Left ventricle myocardium inferior (tissue), 1 donor: ENCODE results near the gene LMTK2. TPM values are rescaled to one million over a fixed set of nuclear protein-coding genes. Genes with fewer than 3 reads are reported as not detected.

Source experiments
- DNase-seq: peaks from one replicate; pipeline ENCODE4 v3.0.0-alpha.2; 2020
- H3K27ac ChIP-seq: fragments of 200-600 bp; replicated peaks from 2 replicates; pipeline ENCODE4 v1.8.0; 2021
- H3K27me3 ChIP-seq: fragments of 200-600 bp; 2 replicates; pipeline ENCODE4 v1.8.0; 2021; ENCODE audit warnings: low read depth
- H3K36me3 ChIP-seq: fragments of 200-600 bp; 2 replicates; pipeline ENCODE4 v1.8.0; 2021
- H3K4me1 ChIP-seq: fragments of 200-600 bp; 2 replicates; pipeline ENCODE4 v1.8.0; 2021
- H3K4me3 ChIP-seq: fragments of 200-600 bp; 2 replicates; pipeline ENCODE4 v1.8.0; 2021; ENCODE audit warnings: mild to moderate bottlenecking, moderate library complexity
- H3K9me3 ChIP-seq: fragments of 200-600 bp; replicated peaks from 2 replicates; pipeline ENCODE4 v1.8.0; 2021
- intact Hi-C: fragments of 100-400 bp; cut with micrococcal nuclease; formaldehyde crosslinking; loops from one replicate; pipeline ENCODE4 v1.11.0; 2022
- total RNA-seq: library from RNA; stranded (reverse); fragmentation: NEBNext Ultra II Directional; extraction: Animal tissue kit (Norgen Biotek cat#: 25700); gene quantifications from one replicate; pipeline ENCODE4 v1.2.1, GENCODE V29; 2021
- TF ChIP-seq, protein P1 (sequence below): fragments of 200-600 bp; IDR thresholded peaks from 2 replicates; pipeline ENCODE4 v1.8.0; 2021; ENCODE audit warnings: antibody characterized with exemption, mild to moderate bottlenecking, borderline replicate concordance
- donor health status: DM: no; HTN: yes; CAD: no; lungs with severe emphysema.

Gene LMTK2
- total RNA-seq, 1 donor from 2014 or later = 26.9 TPM

- intact Hi-C loops = no loop called here
- Histone ChIP-seq H3K4me3 (no peak overlapping the region), H3K27me3 (no peaks in the 10 kb centered on the region), H3K9me3 (no peaks in the 10 kb centered on the region), H3K27ac (no peak overlapping the region), H3K36me3 (peaks cover 88% of the 10 kb centered on the region), H3K4me1 (no peaks in the 10 kb centered on the region)
- TF ChIP-seq, protein P1, sequence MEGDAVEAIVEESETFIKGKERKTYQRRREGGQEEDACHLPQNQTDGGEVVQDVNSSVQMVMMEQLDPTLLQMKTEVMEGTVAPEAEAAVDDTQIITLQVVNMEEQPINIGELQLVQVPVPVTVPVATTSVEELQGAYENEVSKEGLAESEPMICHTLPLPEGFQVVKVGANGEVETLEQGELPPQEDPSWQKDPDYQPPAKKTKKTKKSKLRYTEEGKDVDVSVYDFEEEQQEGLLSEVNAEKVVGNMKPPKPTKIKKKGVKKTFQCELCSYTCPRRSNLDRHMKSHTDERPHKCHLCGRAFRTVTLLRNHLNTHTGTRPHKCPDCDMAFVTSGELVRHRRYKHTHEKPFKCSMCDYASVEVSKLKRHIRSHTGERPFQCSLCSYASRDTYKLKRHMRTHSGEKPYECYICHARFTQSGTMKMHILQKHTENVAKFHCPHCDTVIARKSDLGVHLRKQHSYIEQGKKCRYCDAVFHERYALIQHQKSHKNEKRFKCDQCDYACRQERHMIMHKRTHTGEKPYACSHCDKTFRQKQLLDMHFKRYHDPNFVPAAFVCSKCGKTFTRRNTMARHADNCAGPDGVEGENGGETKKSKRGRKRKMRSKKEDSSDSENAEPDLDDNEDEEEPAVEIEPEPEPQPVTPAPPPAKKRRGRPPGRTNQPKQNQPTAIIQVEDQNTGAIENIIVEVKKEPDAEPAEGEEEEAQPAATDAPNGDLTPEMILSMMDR = no peak
- no peak for DNase-seq
Observed at GRCh38 chr7:98192781-98193457, 86.3 kb downstream of the LMTK2 start.

GRCh38 chr7:98193474-98194180 is 87.0 kb downstream of the LMTK2 start:
- Histone ChIP-seq H3K27me3 (no peaks in the 10 kb centered on the region), H3K4me3 (no peak overlapping the region), H3K27ac (no peak overlapping the region), H3K9me3 (peaks cover 6% of the 10 kb centered on the region), H3K4me1 (no peaks in the 10 kb centered on the region), H3K36me3 (peaks cover 90% of the 10 kb centered on the region)
- intact Hi-C loops = no loop called here
- no peak for DNase-seq
- TF ChIP-seq, protein P1 = no peak

DNA sequence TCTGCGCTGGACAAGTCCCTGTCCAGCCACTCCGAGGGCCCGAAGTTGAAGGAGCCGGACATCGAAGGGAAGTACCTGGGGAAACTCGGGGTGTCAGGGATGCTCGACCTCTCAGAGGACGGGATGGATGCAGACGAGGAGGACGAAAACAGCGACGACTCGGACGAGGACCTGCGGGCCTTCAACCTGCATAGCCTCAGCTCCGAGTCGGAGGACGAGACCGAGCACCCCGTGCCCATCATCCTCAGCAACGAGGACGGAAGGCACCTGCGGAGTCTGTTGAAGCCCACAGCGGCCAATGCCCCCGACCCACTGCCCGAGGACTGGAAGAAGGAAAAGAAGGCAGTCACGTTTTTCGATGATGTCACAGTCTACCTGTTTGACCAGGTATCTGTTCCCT is 87.5 kb downstream of the LMTK2 start:
- Histone ChIP-seq H3K9me3 (peaks cover 7% of the 10 kb centered on the region), H3K27me3 (no peaks in the 10 kb centered on the region), H3K4me3 (no peak overlapping the region), H3K4me1 (no peaks in the 10 kb centered on the region), H3K36me3 (peaks cover 87% of the 10 kb centered on the region), H3K27ac (no peak overlapping the region)
- no peak for DNase-seq
- TF ChIP-seq, protein P1 = no peak
- intact Hi-C loops = no loop called here

DNA sequence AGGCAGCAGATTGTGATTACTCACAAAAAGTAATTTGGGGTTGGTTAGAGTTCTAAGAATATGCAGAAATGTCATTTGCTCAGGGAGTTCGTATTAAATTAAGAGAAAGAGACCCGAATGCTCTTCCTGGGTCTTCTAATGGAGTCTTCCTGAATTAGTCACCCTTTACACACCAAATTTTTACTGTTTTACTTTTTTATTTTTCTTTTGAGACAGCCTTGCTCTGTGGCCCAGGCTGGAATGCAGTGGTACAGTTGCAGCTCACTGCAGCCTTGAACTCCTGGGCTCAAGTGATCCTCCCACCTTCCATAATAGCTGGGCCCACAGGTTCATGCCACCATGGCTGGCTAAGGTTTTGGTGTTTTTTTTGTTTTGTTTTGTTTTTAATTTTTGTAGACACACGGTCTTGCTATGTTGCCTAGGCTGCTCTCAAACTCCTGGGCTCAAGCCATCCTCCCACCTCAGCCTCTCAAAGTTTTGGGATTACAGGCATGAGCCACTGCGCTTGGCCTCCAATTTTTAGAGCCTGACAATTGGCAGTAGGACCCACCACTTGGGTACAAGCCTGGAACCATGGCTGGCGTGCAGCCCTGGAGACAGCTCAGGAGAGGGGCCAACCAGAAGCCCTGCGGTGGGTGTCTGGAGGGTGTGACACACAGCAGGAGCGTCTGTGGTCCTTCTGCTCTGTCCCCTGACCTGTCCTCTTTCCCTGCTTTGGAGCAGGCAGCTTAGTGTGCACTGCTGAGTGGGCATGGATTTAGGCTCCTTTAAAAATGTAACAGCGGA is 88.2 kb downstream of the LMTK2 start:
- H3K36me3 ChIP-seq = peaks cover 88% of the 10 kb centered on the region
- H3K27me3 ChIP-seq = no peaks in the 10 kb centered on the region
- no peaks in the 10 kb centered on the region for H3K4me1 ChIP-seq
- no peak overlapping the region for H3K27ac ChIP-seq
- H3K9me3 ChIP-seq = peaks cover 7% of the 10 kb centered on the region
- H3K4me3 ChIP-seq = no peak overlapping the region
- intact Hi-C loops = no loop called here
- TF ChIP-seq, protein P1 = no peak
- no peak for DNase-seq

GRCh38 chr7:98196706-98197605 is 90.3 kb downstream of the LMTK2 start:
- Histone ChIP-seq H3K9me3 (peaks cover 7% of the 10 kb centered on the region), H3K36me3 (peaks cover 70% of the 10 kb centered on the region), H3K4me3 (no peak overlapping the region), H3K4me1 (no peaks in the 10 kb centered on the region), H3K27ac (no peak overlapping the region), H3K27me3 (no peaks in the 10 kb centered on the region)
- intact Hi-C loops = no loop called here
- TF ChIP-seq, protein P1 = no peak
- DNase-seq = no peak
